CD14-positive monocyte (primary cell): ENCODE results near the gene NOP10. TPM values are rescaled to one million over a fixed set of nuclear protein-coding genes. Genes with fewer than 3 reads are reported as not detected.

Source experiments
- DNase-seq, 3 donors: peaks; one replicate each; pipeline ENCODE4 v3.0.0-alpha.2; 2011 to 2022
- H2AFZ ChIP-seq: 2 replicates; pipeline ENCODE4 v1.6.0; 2012; ENCODE audit warnings: mild to moderate bottlenecking, low read depth, low read length, inconsistent platforms; ENCODE audit not compliant: insufficient read depth, poor library complexity, severe bottlenecking
- H3K27ac ChIP-seq, 2 donors: 1 replicate in 1 of 2; 2 replicates in 1 of 2; pipeline ENCODE4 v1.5.1; 2012 to 2013; ENCODE audit warnings: low read length in 2 of 2, control low read depth in 1 of 2, inconsistent platforms in 1 of 2, low read depth in 1 of 2, mild to moderate bottlenecking in 1 of 2
- H3K27me3 ChIP-seq, 2 donors: one replicate each; pipeline versions ENCODE4 v1.6.0 to v1.6.1; 2011 to 2013; ENCODE audit warnings: low read length in 2 of 2; ENCODE audit not compliant: control insufficient read depth in 2 of 2, insufficient read depth in 2 of 2
- H3K36me3 ChIP-seq, 2 donors: replicated peaks in 1 of 2; 1 replicate in 1 of 2; 2 replicates in 1 of 2; pipeline versions ENCODE4 v1.5.1 to v1.6.1; 2012 to 2013; ENCODE audit warnings: low read length in 2 of 2, control low read depth in 1 of 2, inconsistent platforms in 1 of 2, mild to moderate bottlenecking in 1 of 2; ENCODE audit not compliant: insufficient read depth in 2 of 2, control insufficient read depth in 1 of 2
- H3K4me1 ChIP-seq, 2 donors: 1 replicate in 1 of 2; 2 replicates in 1 of 2; pipeline versions ENCODE4 v1.5.1 to v1.6.1; 2012 to 2013; ENCODE audit warnings: low read length in 2 of 2, control low read depth in 1 of 2, inconsistent platforms in 1 of 2, mild to moderate bottlenecking in 1 of 2, moderate library complexity in 1 of 2; ENCODE audit not compliant: insufficient read depth in 2 of 2, control insufficient read depth in 1 of 2
- H3K4me2 ChIP-seq: replicated peaks from 2 replicates; pipeline ENCODE3; 2012; ENCODE audit warnings: low read length, moderate library complexity, mild to moderate bottlenecking; ENCODE audit not compliant: poor library complexity, severe bottlenecking; ENCODE audit errors: extremely low read depth
- H3K4me3 ChIP-seq, 3 experiments: fragments of 200-600 bp in 1 of 3; sonication (generic) in 1 of 3; replicated peaks in 1 of 3; 1 replicate in 2 of 3; 2 replicates in 1 of 3; pipeline ENCODE4 v1.5.1; 2011 to 2013; ENCODE audit warnings: low read length in 3 of 3, mild to moderate bottlenecking in 3 of 3, control low read depth in 2 of 3, low read depth in 2 of 3, inconsistent platforms in 1 of 3, moderate library complexity in 1 of 3
- H3K79me2 ChIP-seq: 2 replicates; pipeline ENCODE4 v1.6.0; 2012; ENCODE audit warnings: mild to moderate bottlenecking, control low read depth, inconsistent platforms, low read length, moderate library complexity; ENCODE audit not compliant: insufficient read depth
- H3K9ac ChIP-seq: 2 replicates; pipeline ENCODE4 v1.6.0; 2017; ENCODE audit warnings: low read length, mild to moderate bottlenecking; ENCODE audit not compliant: insufficient read depth, poor library complexity, severe bottlenecking
- H3K9me3 ChIP-seq, 2 donors: replicated peaks in 1 of 2; 1 replicate in 1 of 2; 2 replicates in 1 of 2; pipeline versions ENCODE4 v1.5.1 to v1.6.1; 2012 to 2013; ENCODE audit warnings: low read length in 2 of 2, control low read depth in 1 of 2; ENCODE audit not compliant: control insufficient read depth in 1 of 2, insufficient read depth in 1 of 2
- H4K20me1 ChIP-seq: 2 replicates; pipeline ENCODE4 v1.6.0; 2012; ENCODE audit warnings: mild to moderate bottlenecking, low read length, control low read depth, moderate library complexity; ENCODE audit not compliant: insufficient read depth
- H3K27ac Mint-ChIP-seq, 7 donors: one replicate each; pipeline ENCODE4 v1.8.0; 2020; ENCODE audit warnings: mild to moderate bottlenecking in 7 of 7, mixed read lengths in 7 of 7, moderate library complexity in 6 of 7, inconsistent platforms in 2 of 7
- H3K27me3 Mint-ChIP-seq, 3 donors: one replicate each; pipeline ENCODE4 v1.8.0; 2021 to 2022; ENCODE audit warnings: low read depth in 3 of 3, mild to moderate bottlenecking in 3 of 3, mixed read lengths in 3 of 3, moderate library complexity in 3 of 3, inconsistent platforms in 1 of 3
- H3K36me3 Mint-ChIP-seq, 2 donors: one replicate each; pipeline ENCODE4 v1.8.0; 2020; ENCODE audit warnings: mixed read lengths in 2 of 2, inconsistent platforms in 1 of 2, mild to moderate bottlenecking in 1 of 2
- H3K4me1 Mint-ChIP-seq: one replicate; pipeline ENCODE4 v1.8.0; 2020; ENCODE audit warnings: mild to moderate bottlenecking, mixed read lengths
- H3K4me3 Mint-ChIP-seq, 2 donors: one replicate each; pipeline ENCODE4 v1.8.0; 2020; ENCODE audit warnings: mild to moderate bottlenecking in 2 of 2, mixed read lengths in 2 of 2, moderate library complexity in 1 of 2
- H3K9me3 Mint-ChIP-seq, 7 donors: one replicate each; pipeline ENCODE4 v1.8.0; 2020 to 2022; ENCODE audit warnings: mixed read lengths in 7 of 7, mild to moderate bottlenecking in 6 of 7, moderate library complexity in 6 of 7, inconsistent platforms in 2 of 7
- WGBS: methylation state at CpG from one replicate; pipeline ENCODE4 v1.1.5; 2013; ENCODE audit warnings: missing lambda C conversion rate; ENCODE audit not compliant: insufficient coverage; 5-methylcytosine and 5-hydroxymethylcytosine counted together
- intact Hi-C, 2 donors: fragments of 100-400 bp; cut with micrococcal nuclease; formaldehyde crosslinking; loops; one replicate each; pipeline versions ENCODE4 v1.15.0 to v1.15.1; 2023
- polyA plus RNA-seq, 3 donors: library from polyadenylated mRNA; depleted of rRNA in 1 of 3; unstranded in 2 of 3; stranded (reverse) in 1 of 3; fragments of 300-500 nt in 2 of 3; fragments of >200 nt in 1 of 3; fragmentation: Illumina TruSeq in 2 of 3; gene quantifications; 1 replicate in 2 of 3; 2 replicates in 1 of 3; pipeline ENCODE4 v1.2.3, GENCODE V29; 2012 to 2021
- TF ChIP-seq, protein P1 (sequence below): fragments of 200-600 bp; IDR thresholded peaks from one replicate; pipeline ENCODE4 v1.8.0; 2022; ENCODE audit warnings: antibody characterized with exemption, mild to moderate bottlenecking

Gene NOP10
- polyA plus RNA-seq, 3 donors, result 260 to 677 (median 586) TPM

DNA sequence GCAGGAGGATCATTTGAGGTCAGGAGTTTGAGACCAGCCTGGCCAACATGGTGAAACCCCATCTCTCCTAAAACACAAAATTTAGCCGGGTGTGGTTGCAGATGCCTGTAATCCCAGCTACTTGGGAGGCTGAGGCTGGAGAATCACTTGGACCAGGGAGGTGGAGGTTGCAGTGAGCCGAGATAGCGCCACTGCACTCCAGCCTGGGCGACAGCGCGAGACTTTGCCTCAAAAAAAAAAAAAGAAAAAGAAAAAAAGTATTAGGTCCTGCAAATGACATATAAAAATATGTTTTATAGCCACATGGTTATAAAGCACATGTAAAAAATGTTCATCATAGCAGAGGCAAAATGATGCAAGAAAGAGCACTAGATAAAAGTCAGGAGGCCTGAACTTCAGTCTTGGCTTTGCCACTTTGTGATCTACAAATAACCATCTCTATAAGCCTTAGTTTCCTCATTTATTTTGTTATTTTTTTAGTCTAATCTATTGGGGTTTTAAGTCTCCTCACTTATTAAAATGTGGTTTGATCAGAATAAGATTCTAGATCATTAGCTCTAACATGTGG, 10.3 kb downstream of the NOP10 start:
- H2AFZ ChIP-seq, result no peak overlapping the region
- no peak overlapping the region for H3K9ac ChIP-seq
- DNase-seq, result no peak
- H3K4me1 ChIP-seq, result peaks cover 43 to 55% of the 10 kb centered on the region in 2 donors
- H3K36me3 ChIP-seq, result peaks cover 10 to 21% of the 10 kb centered on the region in 2 donors
- peaks cover 93% of the 10 kb centered on the region for H3K79me2 ChIP-seq
- peak overlapping the region in 1 of 2 donors; percentile 98 for H3K27ac ChIP-seq
- Mint-ChIP-seq H3K4me3 (no peak overlapping the region), H3K4me1 (peaks cover 53% of the 10 kb centered on the region), H3K9me3 (peaks cover 0 to 3% (median 0%) of the 10 kb centered on the region in 7 donors), H3K27me3 (peaks cover 0 to 2% (median 0%) of the 10 kb centered on the region in 3 donors), H3K27ac (peak overlapping the region in 6 of 7 donors; percentile 15 to 98 (median 72)), H3K36me3 (peaks cover 24 to 35% of the 10 kb centered on the region in 2 donors)
- intact Hi-C loops, result loop anchor here (10.0 kb wide), 2 partner anchors 108 to 652 kb away; partner anchors contain the start of genes EMC4 (in 1 of the 2) and ZNF770 (in 1 of the 2)
- H3K4me3 ChIP-seq, result no peak overlapping the region
- no peak overlapping the region for H3K4me2 ChIP-seq
- peaks cover 28% of the 10 kb centered on the region for H4K20me1 ChIP-seq
- no CpG with 5 or more reads among the region's 6 CpGs for WGBS
- no peaks in the 10 kb centered on the region for H3K9me3 ChIP-seq
- no peaks in the 10 kb centered on the region for H3K27me3 ChIP-seq
- TF ChIP-seq, protein P1, sequence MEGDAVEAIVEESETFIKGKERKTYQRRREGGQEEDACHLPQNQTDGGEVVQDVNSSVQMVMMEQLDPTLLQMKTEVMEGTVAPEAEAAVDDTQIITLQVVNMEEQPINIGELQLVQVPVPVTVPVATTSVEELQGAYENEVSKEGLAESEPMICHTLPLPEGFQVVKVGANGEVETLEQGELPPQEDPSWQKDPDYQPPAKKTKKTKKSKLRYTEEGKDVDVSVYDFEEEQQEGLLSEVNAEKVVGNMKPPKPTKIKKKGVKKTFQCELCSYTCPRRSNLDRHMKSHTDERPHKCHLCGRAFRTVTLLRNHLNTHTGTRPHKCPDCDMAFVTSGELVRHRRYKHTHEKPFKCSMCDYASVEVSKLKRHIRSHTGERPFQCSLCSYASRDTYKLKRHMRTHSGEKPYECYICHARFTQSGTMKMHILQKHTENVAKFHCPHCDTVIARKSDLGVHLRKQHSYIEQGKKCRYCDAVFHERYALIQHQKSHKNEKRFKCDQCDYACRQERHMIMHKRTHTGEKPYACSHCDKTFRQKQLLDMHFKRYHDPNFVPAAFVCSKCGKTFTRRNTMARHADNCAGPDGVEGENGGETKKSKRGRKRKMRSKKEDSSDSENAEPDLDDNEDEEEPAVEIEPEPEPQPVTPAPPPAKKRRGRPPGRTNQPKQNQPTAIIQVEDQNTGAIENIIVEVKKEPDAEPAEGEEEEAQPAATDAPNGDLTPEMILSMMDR, result no peak

- Histone ChIP-seq H3K36me3 (peaks cover 10 to 21% of the 10 kb centered on the region in 2 donors), H3K79me2 (peaks cover 93% of the 10 kb centered on the region), H3K4me1 (peaks cover 41 to 50% of the 10 kb centered on the region in 2 donors), H3K9ac (no peak overlapping the region), H3K4me2 (no peak overlapping the region), H3K27ac (peak overlapping the region in 1 of 2 donors; percentile 32), H3K4me3 (no peak overlapping the region), H3K27me3 (no peaks in the 10 kb centered on the region), H3K9me3 (no peaks in the 10 kb centered on the region), H4K20me1 (peaks cover 36% of the 10 kb centered on the region), H2AFZ (no peak overlapping the region)
- H3K27me3 Mint-ChIP-seq, result peaks cover 0 to 2% (median 0%) of the 10 kb centered on the region in 3 donors
- no peak for DNase-seq
- no peak overlapping the region for H3K4me3 Mint-ChIP-seq
- peaks cover 52% of the 10 kb centered on the region for H3K4me1 Mint-ChIP-seq
- TF ChIP-seq, protein P1, result no peak
- H3K27ac Mint-ChIP-seq, result peak overlapping the region in 6 of 7 donors; percentile 0 to 79 (median 53)
- peaks cover 24 to 35% of the 10 kb centered on the region in 2 donors for H3K36me3 Mint-ChIP-seq
- no CpG with 5 or more reads among the region's 2 CpGs for WGBS
- intact Hi-C loops, result loop anchor here (10.0 kb wide), 2 partner anchors 107 to 653 kb away; partner anchors contain the start of genes EMC4 (in 1 of the 2) and ZNF770 (in 1 of the 2)
- peaks cover 0 to 3% (median 0%) of the 10 kb centered on the region in 7 donors for H3K9me3 Mint-ChIP-seq
Measured at GRCh38 chr15:34331809-34332208, 11.1 kb downstream of the NOP10 start.
